HG03521 (cell line): ENCODE data around the gene ZRANB3.
"Not testable (repeated sequence)": the region's sequence is repeated elsewhere in the genome, so short reads cannot be mapped to it uniquely, and the experiment has no call there.

ENCODE experiments used
- ATAC-seq: cut with Tn5 transposase; IDR thresholded peaks from one replicate; pipeline ENCODE4 v1.9.1; 2021; ENCODE audit warnings: mild to moderate bottlenecking, moderate library complexity; ENCODE audit not compliant: unreplicated experiment

The ZRANB3 gene

DNA sequence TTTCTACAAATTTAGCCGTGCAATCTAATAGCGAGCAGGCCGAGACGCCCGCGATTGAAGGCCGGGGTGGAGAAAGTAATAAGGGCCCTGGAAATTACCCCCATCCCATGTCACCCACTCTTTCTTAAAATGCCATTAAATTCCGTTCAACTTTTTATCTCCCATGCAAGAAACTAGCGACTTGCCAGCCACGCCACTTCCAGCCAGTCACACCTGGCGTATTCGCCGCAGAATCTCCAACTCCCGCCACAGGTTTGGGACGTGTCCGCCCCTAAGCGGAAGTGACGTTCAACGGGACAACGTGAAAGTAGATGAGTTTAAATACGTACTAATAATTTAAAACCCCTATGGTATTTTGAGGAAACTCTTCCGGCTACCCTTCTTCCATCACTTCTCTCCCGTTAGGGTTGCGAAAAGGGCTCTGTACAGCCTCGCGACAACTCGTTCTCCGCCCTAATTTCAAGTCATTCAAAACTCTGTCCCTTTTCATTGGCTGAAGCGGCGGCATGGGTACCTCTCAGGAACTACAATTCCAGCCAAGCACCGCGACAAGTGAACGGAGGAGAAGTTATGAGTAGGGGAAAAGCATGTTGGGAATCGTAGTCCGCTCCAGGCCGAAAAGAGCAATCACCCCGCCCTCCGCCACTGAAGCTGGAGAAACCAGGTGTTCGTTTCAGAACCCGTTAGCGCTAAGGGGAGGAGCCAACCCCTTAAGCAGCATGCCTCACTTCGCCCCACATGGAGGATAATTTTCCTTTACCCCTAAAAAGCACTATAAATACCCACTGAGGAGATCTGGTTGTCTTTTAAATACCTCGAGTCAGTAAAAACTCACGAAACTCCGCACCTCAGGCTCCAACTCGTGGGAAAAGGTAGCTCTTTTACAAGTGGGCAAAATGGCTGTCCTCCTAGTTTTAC lies at the start of gene ZRANB3:
TSS of gene ZRANB3 (minus strand) at position 906 of the 918 bp plus-strand sequence.
- ATAC-seq, result peak; percentile 54

DNA sequence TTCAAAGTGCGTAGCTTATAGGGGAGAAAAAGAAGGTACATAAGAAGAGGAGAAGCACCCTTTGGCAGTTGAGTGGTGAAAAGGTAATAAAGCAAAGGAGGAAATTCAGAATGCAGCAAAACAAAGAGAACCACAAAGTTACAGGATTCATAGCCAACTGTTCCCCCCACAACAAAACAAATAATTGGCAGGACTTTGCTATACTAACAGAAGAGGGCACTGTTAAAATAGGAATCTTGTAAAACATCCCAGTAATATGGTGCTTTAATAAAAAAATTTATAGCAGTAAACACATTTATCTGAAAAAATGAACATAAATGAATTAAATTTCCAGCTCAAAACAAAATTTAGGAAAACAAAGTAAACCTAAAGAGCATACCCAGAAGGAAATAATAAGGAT lies 42.6 kb upstream of the ZRANB3 start:
- no peak for ATAC-seq

DNA sequence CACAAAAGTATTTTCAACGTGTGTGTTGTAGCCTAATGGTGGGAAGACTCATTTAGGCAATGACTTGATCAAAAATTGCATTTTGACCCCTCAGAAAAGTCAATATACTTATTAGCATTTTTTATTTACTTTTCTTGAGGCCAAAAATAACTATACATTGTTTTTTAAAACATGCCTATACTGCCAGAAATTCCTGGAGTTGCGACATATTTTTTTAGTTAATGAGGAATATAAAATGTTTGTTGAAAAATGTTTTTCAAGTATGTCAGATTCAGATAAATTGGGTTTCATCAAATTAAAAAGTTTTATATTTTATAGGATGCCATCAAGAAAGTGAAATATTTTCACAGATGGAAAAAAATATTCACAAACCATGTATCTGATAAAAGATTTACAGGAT lies 39.9 kb upstream of the ZRANB3 start:
- no peak for ATAC-seq

DNA sequence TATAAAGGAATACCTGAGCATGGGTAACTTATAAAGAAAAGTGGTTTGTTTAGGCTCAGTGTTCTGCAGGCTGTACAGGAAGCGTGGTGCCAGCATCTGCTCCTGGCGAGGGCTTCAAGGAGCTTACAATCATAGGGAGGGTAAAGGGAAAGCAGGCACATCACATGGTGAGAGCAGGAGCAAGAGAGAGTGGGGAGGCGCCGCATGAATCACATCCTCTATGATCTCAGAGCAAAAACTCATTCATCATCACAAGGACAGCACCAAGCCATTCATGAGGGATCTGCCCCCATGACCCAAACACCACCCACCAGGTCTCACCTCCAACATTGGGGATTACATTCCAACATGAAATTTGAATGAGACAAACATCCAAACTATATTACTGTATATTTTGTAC lies 32.8 kb upstream of the ZRANB3 start:
- ATAC-seq, result no peak

DNA sequence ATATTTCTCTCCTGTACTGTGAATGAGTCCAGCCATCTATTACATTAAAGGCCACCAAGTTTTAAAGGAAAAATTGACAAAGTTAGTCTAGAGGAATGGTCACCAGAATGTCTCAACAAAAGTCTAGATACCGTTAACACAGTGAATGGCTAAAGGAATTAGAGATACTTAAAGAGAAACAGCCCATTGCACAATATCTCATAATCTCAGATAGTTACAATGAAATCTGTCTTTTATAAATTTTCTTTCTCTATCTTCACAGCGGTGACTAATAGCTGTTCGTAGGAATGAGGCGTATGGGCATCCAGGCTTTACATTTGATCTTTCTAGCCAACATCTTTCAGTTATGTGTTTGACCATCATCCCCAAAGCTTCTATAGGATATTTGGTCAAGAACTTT lies 30.9 kb upstream of the ZRANB3 start:
- no peak for ATAC-seq

DNA sequence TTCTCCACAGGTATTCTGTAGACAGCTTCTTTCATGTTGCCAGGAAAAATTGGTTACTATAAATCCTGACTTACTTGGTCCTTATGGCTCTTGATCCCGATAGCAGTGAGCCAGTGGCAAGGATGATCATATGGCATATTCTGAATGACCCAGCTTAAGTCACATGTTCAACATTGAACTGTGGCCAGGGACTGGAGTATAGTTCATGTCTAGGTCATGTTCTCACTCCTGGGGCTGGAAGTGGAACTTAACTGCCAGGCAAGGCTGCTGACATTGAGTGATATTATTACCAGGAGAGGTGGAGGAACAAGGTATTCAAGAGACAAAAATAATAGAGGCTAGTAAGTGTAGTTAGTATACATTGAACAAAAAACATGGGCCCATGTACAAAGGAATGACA lies 26.5 kb upstream of the ZRANB3 start:
- ATAC-seq, result no peak

DNA sequence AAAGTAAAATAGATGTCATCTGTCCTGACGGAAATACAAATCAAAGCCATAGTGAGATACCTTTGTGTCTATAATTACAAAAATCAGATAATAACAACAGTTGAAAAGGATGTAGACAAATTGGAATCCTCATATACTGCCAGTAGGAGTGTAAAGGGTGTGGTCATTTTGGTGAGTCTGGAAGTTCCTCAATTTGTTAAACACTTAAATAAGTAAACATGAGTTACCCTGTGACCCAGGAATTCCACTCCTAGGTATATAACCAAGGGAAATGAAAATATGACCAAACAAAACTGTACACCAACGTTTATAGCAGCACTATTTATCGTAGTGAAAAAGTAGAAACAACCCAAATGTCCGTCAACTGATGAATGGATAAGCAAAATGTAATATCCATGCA lies 24.3 kb upstream of the ZRANB3 start:
- ATAC-seq, result no peak

DNA sequence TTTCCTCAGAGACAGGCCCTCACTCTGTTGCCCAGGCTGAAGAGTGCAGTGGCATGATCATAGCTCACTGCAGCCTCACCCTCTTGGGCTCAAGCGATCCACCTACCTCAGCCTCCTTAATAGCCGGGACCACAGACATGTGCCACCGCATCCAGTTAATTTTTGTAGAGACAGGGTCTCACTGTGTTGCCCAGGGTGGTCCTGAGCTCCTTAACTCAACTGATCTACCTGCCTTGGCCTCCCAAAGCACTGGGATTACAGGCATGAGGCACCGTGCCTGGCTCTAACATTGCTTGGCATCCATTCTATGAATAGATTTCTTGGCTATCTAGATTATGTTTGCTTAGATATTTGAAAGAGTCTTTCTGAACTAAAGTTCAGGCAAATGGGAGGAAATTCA lies 21.9 kb upstream of the ZRANB3 start:
- ATAC-seq, result no peak

DNA sequence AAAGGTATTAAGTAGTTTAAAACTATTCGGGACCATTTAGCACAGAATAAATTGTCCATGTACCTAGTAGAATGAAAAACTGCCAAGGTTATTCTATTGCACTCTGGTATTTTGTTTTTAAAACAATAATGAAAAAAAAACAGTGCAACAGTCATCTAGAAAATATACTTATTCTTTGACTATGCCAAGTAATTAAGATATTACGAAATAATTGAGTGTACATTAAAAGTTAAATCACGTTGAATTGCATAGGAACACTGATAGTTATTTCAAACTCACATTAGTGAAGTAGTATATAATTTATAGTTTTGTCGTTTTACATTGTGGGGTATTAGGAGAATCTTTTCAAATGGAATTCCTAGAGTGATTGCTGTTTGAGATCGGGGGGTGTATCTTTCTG lies 20.3 kb upstream of the ZRANB3 start:
- no peak for ATAC-seq

DNA sequence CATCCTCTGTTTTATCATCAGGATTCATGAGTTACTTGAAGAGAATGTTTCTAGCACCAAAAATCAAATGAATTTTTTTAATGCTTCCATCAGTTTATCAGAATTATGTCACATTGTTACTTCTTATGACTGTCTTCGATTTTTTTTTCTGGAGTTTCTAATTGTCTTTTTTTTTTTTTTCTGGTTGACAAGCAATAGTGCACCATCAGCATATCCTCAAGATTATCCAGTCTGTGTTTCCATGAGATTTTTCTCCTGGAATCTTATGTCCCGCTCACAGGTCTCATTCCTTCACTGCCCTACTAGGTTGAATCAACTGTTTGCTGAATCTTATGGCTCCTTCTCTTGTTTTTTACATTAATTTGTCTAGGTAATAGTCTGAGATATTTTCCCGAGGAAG lies 16.3 kb upstream of the ZRANB3 start:
- ATAC-seq, result no peak

DNA sequence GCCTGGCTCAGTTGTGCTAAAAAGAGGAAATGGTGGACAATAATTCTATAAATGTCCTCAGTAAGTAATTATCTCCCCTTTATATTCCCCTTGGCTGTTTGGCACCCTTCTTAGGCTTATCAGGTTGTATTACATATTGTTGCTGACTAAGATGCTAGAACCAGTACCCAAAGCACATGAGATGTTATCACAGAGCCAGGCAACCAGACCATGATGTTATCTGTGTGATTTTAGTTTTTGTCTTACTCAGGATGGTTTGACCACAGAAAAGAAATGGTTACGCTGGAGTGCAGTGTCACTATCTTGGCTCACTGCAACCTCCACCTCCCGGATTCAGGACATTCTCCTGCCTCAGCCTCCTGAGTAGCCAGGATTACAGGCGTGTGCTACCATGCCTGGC lies 15.4 kb upstream of the ZRANB3 start:
- no peak for ATAC-seq

DNA sequence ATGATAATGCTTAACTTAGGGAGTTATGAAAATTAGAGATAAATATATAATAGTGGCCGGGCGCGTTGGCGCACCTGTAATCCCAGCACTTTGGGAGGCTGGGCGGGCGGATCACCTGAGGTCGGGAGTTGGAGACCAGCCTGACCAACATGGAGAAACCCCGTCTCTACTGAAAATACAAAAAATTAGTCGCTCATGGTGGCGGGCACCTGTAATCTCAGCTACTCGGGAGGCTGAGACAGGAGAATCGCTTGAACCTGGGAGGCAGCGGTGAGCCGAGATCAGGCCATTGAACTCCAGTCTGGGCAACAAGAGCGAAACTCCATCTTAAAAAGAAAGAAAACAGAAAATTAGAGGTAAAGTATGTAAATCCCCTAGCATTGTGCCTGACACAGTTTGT lies 2.5 kb upstream of the ZRANB3 start:
- not testable (repeated sequence) for ATAC-seq

DNA sequence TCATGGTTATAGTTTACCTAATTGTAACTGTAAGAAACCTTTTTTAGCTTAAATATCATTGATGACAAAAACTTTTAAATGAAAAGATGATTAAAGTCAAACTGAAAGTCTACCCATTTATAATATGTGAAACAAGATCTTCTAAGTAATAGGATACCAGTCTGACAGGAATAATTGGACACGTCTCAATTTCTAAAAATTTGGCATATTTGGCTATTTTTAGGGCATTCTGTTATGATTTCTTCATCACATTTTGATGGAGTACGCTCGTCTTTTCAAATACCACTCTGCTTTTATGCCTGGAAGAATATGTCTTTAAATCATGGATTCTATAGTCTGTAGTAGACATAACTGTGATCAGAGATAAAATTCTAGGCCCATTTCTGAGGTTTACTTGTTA lies 1.6 kb upstream of the ZRANB3 start:
- no peak for ATAC-seq

DNA sequence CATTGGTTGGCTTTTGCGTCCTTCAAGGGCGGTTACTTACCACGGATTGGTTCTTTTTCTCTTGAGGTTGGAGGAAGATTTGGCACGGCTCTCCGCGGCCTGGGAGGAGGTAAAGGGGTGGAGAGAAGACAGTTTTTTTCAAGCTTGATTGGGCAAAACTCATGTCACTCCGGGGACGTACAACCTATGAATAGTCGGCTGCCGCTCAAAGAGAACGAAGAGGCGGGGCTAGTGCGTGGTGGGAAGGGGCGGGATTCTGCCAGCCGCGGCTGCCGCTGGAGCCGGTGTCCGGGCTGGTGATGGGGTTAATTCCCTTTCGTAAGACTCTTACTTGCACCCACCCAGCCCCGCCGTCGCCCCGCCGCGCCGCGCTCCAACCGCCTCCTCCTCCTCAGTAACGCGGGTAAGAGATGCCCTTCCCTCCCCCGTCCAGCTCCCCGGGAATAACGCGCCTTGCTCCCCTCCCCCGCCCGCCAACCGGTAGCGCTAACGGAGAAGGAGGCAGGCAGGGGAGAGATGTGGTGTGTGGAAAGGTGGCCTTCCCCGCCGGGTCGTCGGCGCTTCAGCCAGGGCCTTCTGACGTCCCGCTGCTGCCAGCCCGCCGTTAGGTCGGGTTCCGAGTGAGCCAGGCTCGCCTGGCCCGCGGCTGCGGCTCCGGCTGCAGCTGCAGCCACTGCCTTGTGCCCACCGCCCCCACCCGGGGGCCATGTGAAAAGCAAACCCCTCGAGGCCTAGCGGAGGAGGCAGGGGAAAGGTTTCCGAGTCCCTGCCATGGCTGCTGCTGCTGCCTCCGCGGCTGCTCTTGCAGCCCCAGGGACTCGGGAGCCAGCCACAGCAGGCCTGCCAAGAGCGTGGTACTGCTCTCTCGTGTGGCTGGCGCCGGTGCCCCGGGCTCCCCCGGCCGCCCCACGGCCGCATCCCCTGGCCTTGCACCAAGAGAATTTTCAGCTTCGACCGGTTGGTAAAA lies 496 bp upstream of the ZRANB3 start, which contains the start of gene R3HDM1:
TSS of gene R3HDM1 (plus strand) at position 254 of the 967 bp plus-strand sequence. CDS start 73,362 bp downstream, outside the sequence.
- peak; percentile 83 for ATAC-seq

DNA sequence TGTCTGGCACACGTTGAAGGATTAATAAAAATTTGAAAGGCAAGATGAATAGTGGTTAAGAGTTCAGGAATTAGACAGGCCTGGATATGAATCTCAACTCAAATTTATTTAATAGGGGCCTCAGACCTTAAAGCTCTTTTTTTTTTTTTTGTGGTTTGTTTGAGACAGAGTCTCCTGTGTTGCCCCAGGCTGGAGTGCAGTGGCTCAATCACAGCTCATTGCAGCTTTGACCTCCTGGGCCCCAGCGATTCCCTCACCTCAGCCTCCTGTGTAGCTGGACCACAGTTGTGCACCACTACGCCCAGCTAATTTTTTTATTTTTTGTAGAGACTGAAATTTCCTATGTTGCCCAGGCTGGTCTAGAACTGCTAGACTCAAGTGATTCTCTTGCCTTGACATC lies 3.0 kb downstream of the ZRANB3 start:
- no peak for ATAC-seq

DNA sequence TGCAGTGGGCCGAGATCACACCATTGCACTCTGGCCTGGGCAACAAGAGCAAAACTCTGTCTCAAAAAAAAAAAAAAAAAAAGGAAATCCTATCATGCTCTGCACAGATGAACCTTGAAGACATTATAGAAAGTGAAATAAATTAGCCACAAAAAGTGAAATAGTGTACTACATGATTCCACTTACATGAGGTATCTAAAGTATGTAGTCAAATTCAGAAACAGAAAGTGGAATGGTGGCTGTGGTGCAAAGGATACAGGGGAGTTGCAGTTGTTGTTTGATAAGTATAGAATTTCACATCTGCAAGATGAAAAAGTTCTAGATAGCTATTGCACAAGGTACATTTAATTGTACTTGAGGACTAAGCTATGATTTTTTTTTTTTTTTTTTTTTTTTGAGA lies 5.2 kb downstream of the ZRANB3 start:
- ATAC-seq, result no peak

DNA sequence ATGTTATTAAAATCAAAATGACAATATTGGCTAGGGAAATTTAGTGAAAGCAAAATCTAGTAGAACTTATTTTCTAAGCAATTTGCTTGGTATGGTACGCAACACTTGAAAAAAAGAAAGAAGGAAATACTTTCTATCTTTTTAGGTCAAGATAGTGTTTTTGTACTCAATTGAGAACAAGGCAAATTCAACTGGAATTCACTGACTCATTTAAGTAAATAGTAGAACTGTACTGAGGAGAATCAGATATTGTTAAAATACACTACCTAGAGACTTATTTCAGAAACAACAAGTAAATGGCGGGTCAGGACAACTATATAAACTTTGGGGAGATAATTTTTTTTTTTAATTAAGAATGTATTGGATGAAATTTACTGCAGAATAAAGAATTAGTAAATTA lies 18.9 kb downstream of the ZRANB3 start:
- ATAC-seq, result no peak

DNA sequence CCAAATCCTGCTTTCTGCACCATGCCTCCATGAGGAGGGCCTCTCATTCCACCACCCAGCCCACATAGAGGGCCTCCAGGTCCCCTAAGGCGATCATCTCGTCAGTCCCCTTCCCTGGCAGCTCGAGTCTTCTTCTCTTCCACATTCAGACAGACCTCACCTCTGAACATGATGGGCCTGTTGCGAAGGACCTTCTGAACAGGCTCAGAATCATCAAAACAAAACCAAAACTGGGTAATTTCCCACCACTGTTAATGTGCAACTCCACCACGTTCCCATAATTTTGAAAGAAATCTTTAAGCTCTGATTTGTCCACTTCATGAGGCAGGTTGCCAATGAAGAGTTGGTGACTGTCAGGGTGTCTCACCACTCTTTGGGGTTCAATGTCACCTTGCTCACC lies 20.4 kb downstream of the ZRANB3 start:
- no peak for ATAC-seq

DNA sequence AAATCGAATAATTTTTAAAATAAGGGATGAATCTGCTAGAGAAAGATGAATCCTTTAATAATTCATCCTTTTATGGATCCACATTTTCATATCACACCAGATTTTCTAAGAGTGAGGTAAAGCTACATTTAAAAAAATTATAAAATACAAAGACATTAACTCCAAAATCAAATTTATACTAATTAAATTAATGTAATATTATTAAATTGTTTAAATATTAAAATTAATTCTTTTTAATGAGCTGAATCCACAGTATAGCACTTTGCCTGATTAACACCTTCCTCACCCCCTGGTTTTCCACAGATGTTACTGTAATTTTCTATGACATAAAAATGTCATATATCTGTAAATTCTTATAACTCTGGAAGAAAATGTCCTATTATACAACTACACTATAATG lies 26.2 kb downstream of the ZRANB3 start:
- ATAC-seq, result no peak

DNA sequence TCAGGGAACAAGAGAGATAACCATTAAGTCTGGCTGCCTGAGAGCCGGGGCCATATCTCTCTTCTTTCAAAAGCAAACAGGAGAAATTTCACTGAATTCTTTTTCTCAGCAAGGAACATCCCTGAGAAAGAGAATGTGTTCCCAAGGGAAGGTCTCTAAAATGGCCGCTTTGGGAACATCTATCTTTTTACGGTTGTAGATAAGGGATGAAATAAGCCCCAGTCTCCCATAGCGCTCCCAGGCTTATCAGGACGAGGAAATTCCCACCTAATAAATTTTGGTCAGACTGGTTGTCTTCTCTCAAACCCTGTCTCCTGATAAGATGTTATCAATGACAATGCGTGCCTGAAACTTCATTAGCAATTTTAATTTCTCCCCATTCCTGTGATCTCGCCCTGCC lies 32.4 kb downstream of the ZRANB3 start:
- ATAC-seq, result not testable (repeated sequence)

DNA sequence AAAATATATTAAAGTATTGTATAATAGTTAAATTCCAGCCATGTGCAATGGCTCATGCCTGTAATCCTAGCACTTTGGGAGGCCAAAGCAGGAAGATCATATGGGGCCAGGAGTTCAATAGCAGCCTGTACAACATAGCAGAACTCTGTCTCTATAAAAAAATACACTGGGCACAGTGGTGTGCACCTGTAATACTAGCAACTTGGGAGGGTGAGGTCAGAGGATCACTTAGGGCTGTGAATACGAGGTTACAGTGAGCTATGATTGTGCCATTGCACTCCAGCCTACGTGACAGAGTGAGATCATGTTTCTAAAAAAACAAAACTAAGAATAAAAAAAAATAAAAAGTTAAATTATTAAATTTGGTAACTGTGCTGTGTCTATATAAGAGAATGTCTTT lies 36.1 kb downstream of the ZRANB3 start:
- no peak for ATAC-seq

DNA sequence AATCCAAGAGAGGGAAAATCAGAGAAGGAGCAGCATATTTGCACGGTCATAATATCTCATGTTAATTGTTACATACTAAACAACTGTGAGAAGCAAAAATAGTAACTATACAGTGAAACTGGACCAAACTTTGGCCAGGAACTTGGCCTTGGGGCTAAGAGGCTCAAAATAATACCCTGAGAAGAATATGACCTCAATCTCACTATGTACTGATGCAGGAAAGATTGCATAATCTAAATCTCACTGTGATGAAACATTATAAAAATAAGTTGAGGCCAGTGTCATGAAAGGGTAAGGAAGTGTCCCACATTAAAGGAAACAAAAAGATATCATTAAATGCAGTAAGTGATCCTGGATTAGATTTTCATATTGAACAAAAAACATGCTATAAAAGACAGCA lies 36.5 kb downstream of the ZRANB3 start:
- ATAC-seq, result no peak
